OCI-LY3 (cell line): Measurements from ENCODE around the gene CERS6.

Source experiments
- H2AFZ ChIP-seq: fragments of 200-600, 300-600 bp; shearing (Covaris generic); 2 replicates; pipeline ENCODE4 v1.6.0; 2014; ENCODE audit warnings: antibody characterized with exemption, low read depth, low read length
- H3K27ac ChIP-seq: fragments of 200-600, 300-600 bp; sonication (generic); 2 replicates; pipeline ENCODE4 v1.5.1; 2014; ENCODE audit warnings: mild to moderate bottlenecking, low read length, moderate library complexity, mixed read lengths
- H3K27me3 ChIP-seq: fragments of 200-600, 300-600 bp; sonication (generic); 2 replicates; pipeline ENCODE4 v1.6.1; 2014; ENCODE audit warnings: low read depth, low read length, mixed read lengths
- H3K36me3 ChIP-seq: fragments of 200-600, 300-600 bp; sonication (generic); replicated peaks from 2 replicates; pipeline ENCODE3; 2014; ENCODE audit warnings: low read depth, low read length, mixed read lengths
- H3K4me1 ChIP-seq: fragments of 300-600, 200-600 bp; sonication (generic); 2 replicates; pipeline ENCODE4 v1.6.1; 2014; ENCODE audit warnings: low read length, mixed read lengths
- H3K4me2 ChIP-seq: fragments of 200-600, 300-600 bp; sonication (generic); 2 replicates; pipeline ENCODE4 v1.6.1; 2014; ENCODE audit warnings: low read length, mixed read lengths
- H3K4me3 ChIP-seq: fragments of 300-600, 200-600 bp; sonication (generic); 2 replicates; pipeline ENCODE4 v1.5.1; 2014; ENCODE audit warnings: antibody characterized with exemption, mild to moderate bottlenecking, low read length, moderate library complexity
- H3K79me2 ChIP-seq: fragments of 300-600, 200-600 bp; shearing (Covaris generic); 2 replicates; pipeline ENCODE4 v1.6.1; 2014; ENCODE audit warnings: mild to moderate bottlenecking, low read length, mixed read lengths
- H3K9ac ChIP-seq: fragments of 300-600, 200-600 bp; shearing (Covaris generic); 2 replicates; pipeline ENCODE4 v1.6.0; 2014; ENCODE audit warnings: mild to moderate bottlenecking, low read length, moderate library complexity
- H3K9me3 ChIP-seq: fragments of 200-600, 300-600 bp; shearing (Covaris generic); 2 replicates; pipeline ENCODE4 v1.6.1; 2014; ENCODE audit warnings: low read length, mixed read lengths; ENCODE audit not compliant: insufficient read depth
- H4K20me1 ChIP-seq: fragments of 200-600, 300-600 bp; sonication (generic); 2 replicates; pipeline ENCODE4 v1.6.1; 2016; ENCODE audit warnings: low read length, mixed read lengths; ENCODE audit not compliant: insufficient read depth
- CTCF ChIP-seq: fragments of 200-600, 300-600 bp; sonication (generic); IDR thresholded peaks from 2 replicates; pipeline ENCODE4 v1.5.1; 2014; ENCODE audit warnings: antibody characterized with exemption, low read length, low read depth
- EZH2phosphoT487 ChIP-seq: fragments of 200-600 bp; shearing (Covaris generic); IDR thresholded peaks from 2 replicates; pipeline ENCODE4 v1.6.1; 2018; ENCODE audit warnings: antibody characterized with exemption, mixed run types, low read depth

CERS6 gene

GRCh38 chr2:168552450-168552856 is 96.4 kb downstream of the CERS6 start:
- Histone ChIP-seq H3K9me3 (no peaks in the 10 kb centered on the region), H2AFZ (no peak overlapping the region), H3K4me3 (peak overlapping the region; percentile 45), H4K20me1 (no peaks in the 10 kb centered on the region), H3K27me3 (no peaks in the 10 kb centered on the region), H3K9ac (peak overlapping the region; percentile 31; the same call in 1 of the 2 replicates), H3K36me3 (no peaks in the 10 kb centered on the region), H3K79me2 (no peaks in the 10 kb centered on the region; the same call in 1 of the 2 replicates), H3K4me2 (peak overlapping the region; percentile 73), H3K27ac (no peak overlapping the region), H3K4me1 (peaks cover 27% of the 10 kb centered on the region)
- no peak for TF ChIP-seq EZH2phosphoT487
- TF ChIP-seq CTCF = no peak

- Histone ChIP-seq H4K20me1 (no peaks in the 10 kb centered on the region), H3K4me1 (peaks cover 27% of the 10 kb centered on the region), H3K9me3 (no peaks in the 10 kb centered on the region), H3K4me2 (no peak overlapping the region), H3K4me3 (no peak overlapping the region), H3K27ac (no peak overlapping the region), H3K9ac (no peak overlapping the region), H2AFZ (no peak overlapping the region), H3K36me3 (no peaks in the 10 kb centered on the region), H3K27me3 (no peaks in the 10 kb centered on the region), H3K79me2 (no peaks in the 10 kb centered on the region; the same call in 1 of the 2 replicates)
- TF ChIP-seq CTCF (no peak), EZH2phosphoT487 (no peak)
Measured at GRCh38 chr2:168555283-168555682, 99.2 kb downstream of the CERS6 start.

- H3K36me3 ChIP-seq = no peaks in the 10 kb centered on the region
- H3K27ac ChIP-seq = no peak overlapping the region
- TF ChIP-seq EZH2phosphoT487 (no peak), CTCF (no peak)
- H2AFZ ChIP-seq = no peak overlapping the region
- H3K9ac ChIP-seq = no peak overlapping the region
- no peaks in the 10 kb centered on the region for H3K27me3 ChIP-seq
- H3K4me1 ChIP-seq = no peaks in the 10 kb centered on the region
- H3K9me3 ChIP-seq = no peaks in the 10 kb centered on the region
- no peaks in the 10 kb centered on the region for H4K20me1 ChIP-seq
- H3K79me2 ChIP-seq = no peaks in the 10 kb centered on the region
- no peak overlapping the region for H3K4me2 ChIP-seq
- H3K4me3 ChIP-seq = no peak overlapping the region
Measured at GRCh38 chr2:168559187-168559586, 103.1 kb downstream of the CERS6 start.

GRCh38 chr2:168560817-168561499 is 104.9 kb downstream of the CERS6 start:
- Histone ChIP-seq H3K4me2 (no peak overlapping the region), H3K36me3 (no peaks in the 10 kb centered on the region), H3K79me2 (no peaks in the 10 kb centered on the region), H3K9ac (no peak overlapping the region), H3K27ac (no peak overlapping the region), H4K20me1 (no peaks in the 10 kb centered on the region), H3K27me3 (no peaks in the 10 kb centered on the region), H3K9me3 (no peaks in the 10 kb centered on the region), H3K4me1 (no peaks in the 10 kb centered on the region), H2AFZ (no peak overlapping the region), H3K4me3 (no peak overlapping the region)
- TF ChIP-seq CTCF = no peak
- TF ChIP-seq EZH2phosphoT487 = no peak
